ENCODE data around the gene AOC2. TPM values are rescaled to one million over a fixed set of nuclear protein-coding genes. Genes with fewer than 3 reads are reported as not detected.
"Not testable (repeated sequence)": the region's sequence is repeated elsewhere in the genome, so short reads cannot be mapped to it uniquely, and the experiment has no call there.

The AOC2 gene
- polyA plus RNA-seq, 3 donors, result 0.09 to 1.6 TPM; not detected in 1

GRCh38 chr17:42849451-42850181, 5.2 kb downstream of the AOC2 start:
- Histone ChIP-seq H3K36me3 (replicated peaks in 1 of 2; ENCODE audit: control insufficient read depth in 1 of 2, insufficient read depth in 2 of 2, low read length in 2 of 2) (peaks cover 12 to 13% of the 10 kb centered on the region in 2 donors), H4K20me1 (ENCODE audit: insufficient read depth, low read length) (peaks cover 18% of the 10 kb centered on the region), H3K9me3 (replicated peaks in 1 of 2; ENCODE audit: control insufficient read depth in 1 of 2, insufficient read depth in 1 of 2, low read length in 2 of 2) (no peaks in the 10 kb centered on the region), H3K27ac (ENCODE audit: low read depth in 1 of 2, low read length in 2 of 2) (no peak overlapping the region), H3K4me1 (ENCODE audit: control insufficient read depth in 1 of 2, insufficient read depth in 2 of 2, low read length in 2 of 2) (peaks cover 19 to 23% of the 10 kb centered on the region in 2 donors), H3K9ac (ENCODE audit: insufficient read depth, low read length, poor library complexity, severe bottlenecking) (peak overlapping the region; percentile 12), H3K4me3 (replicated peaks in 1 of 3; ENCODE audit: low read depth in 2 of 3, low read length in 3 of 3) (no peak overlapping the region), H3K27me3 (ENCODE audit: control insufficient read depth in 2 of 2, insufficient read depth in 2 of 2, low read length in 2 of 2) (no peaks in the 10 kb centered on the region), H3K79me2 (ENCODE audit: insufficient read depth, low read length) (no peaks in the 10 kb centered on the region), H3K4me2 (replicated peaks; ENCODE audit: extremely low read depth, low read length, poor library complexity, severe bottlenecking) (no peak overlapping the region), H2AFZ (ENCODE audit: insufficient read depth, low read depth, low read length, poor library complexity, severe bottlenecking) (no peak overlapping the region)
- WGBS (ENCODE audit: insufficient coverage), result 94% methylated on average over 2 of the region's 8 CpGs
- peaks cover 11 to 14% of the 10 kb centered on the region in 2 donors for H3K36me3 Mint-ChIP-seq
- peak overlapping the region in 1 of 2 donors; percentile 30 for H3K4me3 Mint-ChIP-seq
- H3K27ac Mint-ChIP-seq, result no peak overlapping the region
- H3K4me1 Mint-ChIP-seq, result peaks cover 23% of the 10 kb centered on the region
- H3K9me3 Mint-ChIP-seq, result peaks cover 0 to 1% (median 0%) of the 10 kb centered on the region in 7 donors
- DNase-seq, result no peak
- TF ChIP-seq CTCF (IDR thresholded peaks at IDR 0.05), result no peak
- intact Hi-C loops (cut with micrococcal nuclease), result loop anchor here in 1 of 2 donors (10.0 kb wide), 1 partner anchor 145 kb away; the partner anchor contains the start of gene RPL27
- peaks cover 3 to 6% (median 5%) of the 10 kb centered on the region in 3 donors for H3K27me3 Mint-ChIP-seq (ENCODE audit: low read depth in 3 of 3)

GRCh38 chr17:42850954-42851353, 6.6 kb downstream of the AOC2 start, which contains the start of gene AOC3:
TSS of gene AOC3 (plus strand) at chr17:42851199. CDS start at chr17:42851344, 145 bp downstream.
- WGBS (ENCODE audit: insufficient coverage), result 81% methylated on average over 6 of the region's 9 CpGs
- Histone ChIP-seq H3K4me3 (replicated peaks in 1 of 3; ENCODE audit: low read depth in 2 of 3, low read length in 3 of 3) (no peak within 1 kb of the TSS), H3K27ac (ENCODE audit: low read depth in 1 of 2, low read length in 2 of 2) (no peak within 1 kb of the TSS), H3K36me3 (replicated peaks in 1 of 2; ENCODE audit: control insufficient read depth in 1 of 2, insufficient read depth in 2 of 2, low read length in 2 of 2) (no peaks in the 10 kb centered on the region), H4K20me1 (ENCODE audit: insufficient read depth, low read length) (peaks cover 5% of the 10 kb centered on the region), H3K79me2 (ENCODE audit: insufficient read depth, low read length) (no peaks in the 10 kb centered on the region), H2AFZ (ENCODE audit: insufficient read depth, low read depth, low read length, poor library complexity, severe bottlenecking) (no peak within 1 kb of the TSS), H3K9ac (ENCODE audit: insufficient read depth, low read length, poor library complexity, severe bottlenecking) (peak within 1 kb of the TSS; percentile 12), H3K9me3 (replicated peaks in 1 of 2; ENCODE audit: control insufficient read depth in 1 of 2, insufficient read depth in 1 of 2, low read length in 2 of 2) (no peaks in the 10 kb centered on the region), H3K4me2 (replicated peaks; ENCODE audit: extremely low read depth, low read length, poor library complexity, severe bottlenecking) (no peak within 1 kb of the TSS), H3K4me1 (ENCODE audit: control insufficient read depth in 1 of 2, insufficient read depth in 2 of 2, low read length in 2 of 2) (peaks cover 18 to 25% of the 10 kb centered on the region in 2 donors), H3K27me3 (ENCODE audit: control insufficient read depth in 2 of 2, insufficient read depth in 2 of 2, low read length in 2 of 2) (no peaks in the 10 kb centered on the region)
- peaks cover 0 to 1% (median 0%) of the 10 kb centered on the region in 7 donors for H3K9me3 Mint-ChIP-seq
- H3K4me1 Mint-ChIP-seq, result peaks cover 22% of the 10 kb centered on the region
- TF ChIP-seq CTCF (IDR thresholded peaks at IDR 0.05), result no peak
- peaks cover under 1 to 3% of the 10 kb centered on the region in 2 donors for H3K36me3 Mint-ChIP-seq
- peaks cover 3 to 5% (median 5%) of the 10 kb centered on the region in 3 donors for H3K27me3 Mint-ChIP-seq (ENCODE audit: low read depth in 3 of 3)
- H3K4me3 Mint-ChIP-seq, result no peak within 1 kb of the TSS
- intact Hi-C loops (cut with micrococcal nuclease), result no loop called here
- no peak for DNase-seq
- peak within 1 kb of the TSS in 2 of 7 donors; percentile 5 to 33 for H3K27ac Mint-ChIP-seq

- H3K36me3 Mint-ChIP-seq; H3K27ac ChIP-seq (ENCODE audit: low read depth in 1 of 2, low read length in 2 of 2); H3K27ac Mint-ChIP-seq; H3K27me3 Mint-ChIP-seq (ENCODE audit: low read depth in 3 of 3); H3K79me2 ChIP-seq (ENCODE audit: insufficient read depth, low read length); H3K9ac ChIP-seq (ENCODE audit: insufficient read depth, low read length, poor library complexity, severe bottlenecking); H3K4me3 ChIP-seq (replicated peaks in 1 of 3; ENCODE audit: low read depth in 2 of 3, low read length in 3 of 3); H3K27me3 ChIP-seq (ENCODE audit: control insufficient read depth in 2 of 2, insufficient read depth in 2 of 2, low read length in 2 of 2); H3K4me3 Mint-ChIP-seq; H3K4me2 ChIP-seq (replicated peaks; ENCODE audit: extremely low read depth, low read length, poor library complexity, severe bottlenecking); H3K36me3 ChIP-seq (replicated peaks in 1 of 2; ENCODE audit: control insufficient read depth in 1 of 2, insufficient read depth in 2 of 2, low read length in 2 of 2); intact Hi-C loops (cut with micrococcal nuclease); H3K9me3 ChIP-seq (replicated peaks in 1 of 2; ENCODE audit: control insufficient read depth in 1 of 2, insufficient read depth in 1 of 2, low read length in 2 of 2); H4K20me1 ChIP-seq (ENCODE audit: insufficient read depth, low read length); H2AFZ ChIP-seq (ENCODE audit: insufficient read depth, low read depth, low read length, poor library complexity, severe bottlenecking); DNase-seq; H3K9me3 Mint-ChIP-seq: not testable (repeated sequence)
- 94% methylated on average over 3 of the region's 28 CpGs for WGBS (ENCODE audit: insufficient coverage)
- H3K4me1 Mint-ChIP-seq, result peaks cover 15% of the 10 kb centered on the region
- peaks cover 11 to 18% of the 10 kb centered on the region in 2 donors for H3K4me1 ChIP-seq (ENCODE audit: control insufficient read depth in 1 of 2, insufficient read depth in 2 of 2, low read length in 2 of 2)
Observed at GRCh38 chr17:42851371-42852240, 7.2 kb downstream of the AOC2 start.
